NB4 (cell line): ENCODE results near the gene CD93.

Experiments used
- DNase-seq: peaks from one replicate; pipeline ENCODE4 v3.0.0; 2010; ENCODE audit warnings: low read depth
- H3K4me3 ChIP-seq: one replicate; pipeline ENCODE4 v1.5.1; 2011; ENCODE audit warnings: mild to moderate bottlenecking, low read depth, low read length, moderate library complexity
- MYC ChIP-seq: IDR thresholded peaks from 2 replicates; pipeline ENCODE4 v1.6.1; 2011; ENCODE audit warnings: low read depth, low read length
- POLR2A ChIP-seq: IDR thresholded peaks from 2 replicates; pipeline ENCODE4 v1.6.1; 2011; ENCODE audit warnings: mild to moderate bottlenecking; ENCODE audit not compliant: insufficient read length; ENCODE audit errors: extremely low read depth
- TF ChIP-seq, protein P1 (sequence below): IDR thresholded peaks from one replicate; pipeline ENCODE4 v1.5.1; 2012; ENCODE audit warnings: low read depth, low read length
- TF ChIP-seq, protein P2 (sequence below): IDR thresholded peaks from 2 replicates; pipeline ENCODE4 v1.6.1; 2011; ENCODE audit warnings: low read depth, low read length

The CD93 gene

DNA sequence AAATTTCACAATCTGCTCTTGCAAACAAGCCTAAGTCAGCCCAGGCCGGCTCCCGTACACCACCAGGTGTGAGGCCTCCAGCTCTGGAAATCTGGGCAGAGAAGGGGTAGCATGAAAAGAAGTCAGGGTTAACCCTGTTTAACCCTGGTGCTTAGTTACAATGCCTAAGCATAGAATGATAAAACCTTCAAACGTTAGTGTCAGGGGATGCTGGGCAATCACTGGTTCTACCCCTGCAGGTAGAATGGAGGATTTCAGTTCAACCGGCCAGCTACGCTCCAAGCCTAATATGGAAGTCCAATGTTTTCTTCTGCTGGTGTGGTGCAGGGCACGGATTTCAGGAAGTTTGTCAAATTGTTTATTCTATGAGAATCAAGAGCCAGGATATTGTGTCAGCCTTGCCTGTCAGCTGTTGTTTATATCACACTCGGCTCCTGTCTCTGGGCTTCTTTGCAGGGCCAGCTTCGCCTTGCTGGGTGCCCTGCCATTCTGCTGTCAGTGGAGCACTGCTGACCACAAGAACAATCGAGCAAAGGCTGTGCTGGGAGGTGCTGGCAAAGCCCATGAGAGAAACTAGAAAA, 20.2 kb upstream of the CD93 start:
- no peak overlapping the region for H3K4me3 ChIP-seq
- no peak for DNase-seq
- TF ChIP-seq POLR2A (no peak), MYC (no peak)
- TF ChIP-seq, protein P1, sequence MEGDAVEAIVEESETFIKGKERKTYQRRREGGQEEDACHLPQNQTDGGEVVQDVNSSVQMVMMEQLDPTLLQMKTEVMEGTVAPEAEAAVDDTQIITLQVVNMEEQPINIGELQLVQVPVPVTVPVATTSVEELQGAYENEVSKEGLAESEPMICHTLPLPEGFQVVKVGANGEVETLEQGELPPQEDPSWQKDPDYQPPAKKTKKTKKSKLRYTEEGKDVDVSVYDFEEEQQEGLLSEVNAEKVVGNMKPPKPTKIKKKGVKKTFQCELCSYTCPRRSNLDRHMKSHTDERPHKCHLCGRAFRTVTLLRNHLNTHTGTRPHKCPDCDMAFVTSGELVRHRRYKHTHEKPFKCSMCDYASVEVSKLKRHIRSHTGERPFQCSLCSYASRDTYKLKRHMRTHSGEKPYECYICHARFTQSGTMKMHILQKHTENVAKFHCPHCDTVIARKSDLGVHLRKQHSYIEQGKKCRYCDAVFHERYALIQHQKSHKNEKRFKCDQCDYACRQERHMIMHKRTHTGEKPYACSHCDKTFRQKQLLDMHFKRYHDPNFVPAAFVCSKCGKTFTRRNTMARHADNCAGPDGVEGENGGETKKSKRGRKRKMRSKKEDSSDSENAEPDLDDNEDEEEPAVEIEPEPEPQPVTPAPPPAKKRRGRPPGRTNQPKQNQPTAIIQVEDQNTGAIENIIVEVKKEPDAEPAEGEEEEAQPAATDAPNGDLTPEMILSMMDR, result no peak
- TF ChIP-seq, protein P2, sequence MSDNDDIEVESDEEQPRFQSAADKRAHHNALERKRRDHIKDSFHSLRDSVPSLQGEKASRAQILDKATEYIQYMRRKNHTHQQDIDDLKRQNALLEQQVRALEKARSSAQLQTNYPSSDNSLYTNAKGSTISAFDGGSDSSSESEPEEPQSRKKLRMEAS, result no peak

DNA sequence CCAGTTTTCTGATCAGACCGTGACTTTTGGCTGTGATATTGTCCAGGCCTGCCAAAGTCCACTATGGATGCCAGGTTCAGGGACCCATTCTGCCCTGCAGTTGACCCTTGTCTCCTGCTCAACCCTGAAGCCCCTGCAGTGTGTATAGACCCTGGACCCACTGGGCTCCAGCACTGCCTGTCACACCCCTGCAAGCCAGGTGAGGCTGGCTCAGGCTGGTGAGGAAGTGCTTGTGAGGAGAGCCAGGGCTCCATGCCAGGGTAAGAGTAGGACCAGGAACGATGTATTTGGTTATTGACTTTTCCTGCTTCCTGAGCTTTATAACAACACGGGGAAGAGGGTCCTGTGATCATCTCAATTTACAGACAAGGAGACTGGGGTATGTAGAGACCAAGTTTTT, 19.1 kb upstream of the CD93 start:
- H3K4me3 ChIP-seq, result no peak overlapping the region
- no peak for DNase-seq
- TF ChIP-seq, protein P1, result no peak
- TF ChIP-seq, protein P2, result no peak
- no peak for TF ChIP-seq POLR2A
- TF ChIP-seq MYC, result no peak

DNA sequence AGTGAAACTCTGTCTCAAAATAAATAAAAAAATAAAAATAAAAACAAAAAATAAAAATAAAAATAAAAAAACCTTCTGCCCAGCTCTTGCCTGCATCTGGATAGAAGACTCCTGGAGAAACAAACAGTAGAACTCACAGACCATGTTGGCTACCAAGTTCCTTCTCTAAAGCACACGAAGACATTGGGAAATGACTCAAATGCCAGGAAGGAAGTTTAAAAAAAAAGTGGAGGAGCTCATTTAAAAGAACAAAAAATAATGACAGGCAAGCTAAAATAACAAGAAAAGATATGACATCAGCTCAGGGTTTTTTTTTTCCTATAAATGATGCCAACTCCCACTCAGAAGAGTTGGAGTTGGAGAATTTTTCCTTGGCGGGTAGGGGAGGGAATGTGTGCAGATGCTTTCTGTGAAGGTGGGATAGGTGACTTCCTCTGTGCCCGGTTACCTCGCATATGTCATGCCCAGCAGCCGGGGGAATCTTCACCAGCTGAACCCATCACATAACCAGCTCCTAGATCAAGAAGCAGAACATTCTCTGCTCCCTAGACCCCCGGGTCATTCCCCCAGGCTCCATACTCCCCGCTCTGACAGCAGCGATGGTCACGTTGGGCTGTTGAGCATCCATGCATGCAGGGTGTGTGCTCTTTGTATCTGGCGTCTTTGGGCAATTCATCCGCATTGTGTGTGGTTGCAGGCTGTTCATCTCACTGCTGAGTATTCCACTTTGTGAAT, 17.3 kb upstream of the CD93 start:
- peak; percentile 47 for DNase-seq
- H3K4me3 ChIP-seq, result no peak overlapping the region
- TF ChIP-seq, protein P2, result no peak
- TF ChIP-seq MYC (no peak), POLR2A (no peak)
- TF ChIP-seq, protein P1, result no peak

DNA sequence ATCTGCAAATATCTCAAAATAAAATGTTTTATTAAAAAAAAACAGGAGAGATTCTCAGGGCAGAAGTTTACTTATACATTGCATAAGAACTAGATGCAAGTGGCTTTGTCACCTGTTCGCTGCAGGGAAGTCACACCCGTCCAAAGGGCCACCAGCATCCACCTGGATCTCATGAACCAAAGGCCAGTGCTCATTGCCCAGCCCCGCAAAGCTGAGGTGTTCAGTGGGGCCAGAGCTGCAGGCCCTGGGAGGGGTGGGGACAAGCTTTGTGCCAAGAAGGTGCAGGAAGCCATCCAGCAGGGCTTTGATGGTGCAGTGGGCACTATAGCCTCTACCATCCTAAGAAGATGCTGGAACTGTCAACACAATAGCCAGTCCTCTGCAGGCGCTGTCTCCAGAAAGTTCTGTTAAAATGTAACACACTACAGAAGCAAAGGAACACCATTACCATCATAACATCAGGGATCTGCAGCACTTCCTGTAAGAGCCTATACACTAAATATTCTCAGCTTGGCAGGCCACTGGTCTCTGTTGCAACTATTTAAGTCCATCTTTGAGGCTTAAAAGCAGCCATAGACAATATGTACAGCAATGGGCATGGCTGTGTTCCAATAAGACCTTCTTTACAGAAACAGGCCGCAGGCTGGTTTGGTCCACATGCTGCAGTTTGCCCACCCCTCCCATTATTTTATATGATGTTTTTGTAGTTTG, 15.7 kb upstream of the CD93 start:
- TF ChIP-seq, protein P2, result no peak
- TF ChIP-seq, protein P1, result no peak
- TF ChIP-seq MYC, result no peak
- TF ChIP-seq POLR2A, result no peak
- no peak overlapping the region for H3K4me3 ChIP-seq
- no peak for DNase-seq

DNA sequence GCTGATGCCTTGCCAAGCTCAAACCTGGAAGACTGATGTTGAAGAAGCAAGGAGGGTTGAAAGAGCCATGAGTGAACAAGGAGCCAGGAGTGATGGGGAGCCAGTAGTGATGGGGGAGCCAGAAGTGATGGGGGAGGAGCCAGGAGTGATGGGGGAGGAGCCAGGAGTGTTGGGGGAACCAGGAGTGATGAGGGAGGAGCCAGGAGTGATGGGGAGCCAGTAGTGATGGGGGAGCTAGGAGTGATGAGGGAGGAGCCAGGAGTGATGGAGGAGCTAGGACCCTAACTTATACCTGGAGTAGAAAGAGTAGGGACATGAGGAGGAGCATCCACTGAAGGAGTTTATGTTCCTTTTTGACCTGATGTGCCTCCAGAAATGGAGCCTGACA, 14.6 kb upstream of the CD93 start:
- H3K4me3 ChIP-seq, result no peak overlapping the region
- TF ChIP-seq MYC (no peak), POLR2A (no peak)
- TF ChIP-seq, protein P2, result no peak
- TF ChIP-seq, protein P1, result no peak
- no peak for DNase-seq
